ENCODE measurements around the gene TMED7. TPM values are rescaled to one million over a fixed set of nuclear protein-coding genes. Genes with fewer than 3 reads are reported as not detected.
A peak's percentile ranks its signal among the peaks of the same experiment; 100 is the strongest.

The TMED7 gene
- polyA plus RNA-seq, 3 donors = 18.2 to 70.1 (median 65.1) TPM

- Histone ChIP-seq H3K9me3 (replicated peaks in 1 of 2; ENCODE audit: control insufficient read depth in 1 of 2, insufficient read depth in 1 of 2, low read length in 2 of 2) (no peaks in the 10 kb centered on the region), H3K9ac (ENCODE audit: insufficient read depth, low read length, poor library complexity, severe bottlenecking) (peak overlapping the region; percentile 98), H2AFZ (ENCODE audit: insufficient read depth, low read depth, low read length, poor library complexity, severe bottlenecking) (peak overlapping the region; percentile 94), H3K79me2 (ENCODE audit: insufficient read depth, low read length) (peaks cover 59% of the 10 kb centered on the region), H3K4me1 (ENCODE audit: control insufficient read depth in 1 of 2, insufficient read depth in 2 of 2, low read length in 2 of 2) (peaks cover 31 to 39% of the 10 kb centered on the region in 2 donors), H4K20me1 (ENCODE audit: insufficient read depth, low read length) (peaks cover 42% of the 10 kb centered on the region), H3K27me3 (ENCODE audit: control insufficient read depth in 2 of 2, insufficient read depth in 2 of 2, low read length in 2 of 2) (no peaks in the 10 kb centered on the region), H3K36me3 (replicated peaks in 1 of 2; ENCODE audit: control insufficient read depth in 1 of 2, insufficient read depth in 2 of 2, low read length in 2 of 2) (peaks cover 16 to 30% of the 10 kb centered on the region in 2 donors), H3K4me3 (replicated peaks in 1 of 3; ENCODE audit: low read depth in 2 of 3, low read length in 3 of 3) (peak overlapping the region; percentile 65 to 91 (median 85)), H3K27ac (ENCODE audit: low read depth in 1 of 2, low read length in 2 of 2) (peak overlapping the region in 1 of 2 donors; percentile 97), H3K4me2 (replicated peaks; ENCODE audit: extremely low read depth, low read length, poor library complexity, severe bottlenecking) (peak overlapping the region; percentile 83)
- intact Hi-C loops (cut with micrococcal nuclease) = loop anchor here (2.0 to 10.0 kb wide), 4 partner anchors 14 to 462 kb away; partner anchors contain the start of genes AP3S1 (in 2 of the 2), ATG12 (in 2 of the 2) and COMMD10 (in 2 of the 2)
- no CpG with 5 or more reads among the region's 3 CpGs for WGBS (ENCODE audit: insufficient coverage)
- H3K27ac Mint-ChIP-seq = peak overlapping the region in 5 of 7 donors; percentile 79 to 99 (median 85)
- DNase-seq = no peak
- H3K27me3 Mint-ChIP-seq (ENCODE audit: low read depth in 3 of 3) = no peaks in the 10 kb centered on the region
- H3K36me3 Mint-ChIP-seq = peaks cover 14 to 22% of the 10 kb centered on the region in 2 donors
- TF ChIP-seq CTCF (IDR thresholded peaks at IDR 0.05) = no peak
- peaks cover 20% of the 10 kb centered on the region for H3K4me1 Mint-ChIP-seq
- no peaks in the 10 kb centered on the region for H3K9me3 Mint-ChIP-seq
- H3K4me3 Mint-ChIP-seq = no peak overlapping the region
Measured at GRCh38 chr5:115624994-115625393, 842 bp downstream of the TMED7 start.

GRCh38 chr5:115623658-115624057, 2.2 kb downstream of the TMED7 start:
- peak overlapping the region; percentile 83 for H3K4me2 ChIP-seq (replicated peaks; ENCODE audit: extremely low read depth, low read length, poor library complexity, severe bottlenecking)
- intact Hi-C loops (cut with micrococcal nuclease) = loop anchor here in 1 of 2 donors (2.0 to 10.0 kb wide), 2 partner anchors 13 to 461 kb away; partner anchors contain the start of gene COMMD10

More at GRCh38 chr5:115623658-115624057, 2.2 kb downstream of the TMED7 start:
- Mint-ChIP-seq H3K9me3 (no peaks in the 10 kb centered on the region), H3K27me3 (ENCODE audit: low read depth in 3 of 3) (no peaks in the 10 kb centered on the region), H3K36me3 (peaks cover 23 to 35% of the 10 kb centered on the region in 2 donors), H3K4me1 (peaks cover 20% of the 10 kb centered on the region), H3K4me3 (no peak overlapping the region), H3K27ac (no peak overlapping the region)
- H3K9ac ChIP-seq (ENCODE audit: insufficient read depth, low read length, poor library complexity, severe bottlenecking) = no peak overlapping the region
- no peak overlapping the region for H2AFZ ChIP-seq (ENCODE audit: insufficient read depth, low read depth, low read length, poor library complexity, severe bottlenecking)
- H3K4me1 ChIP-seq (ENCODE audit: control insufficient read depth in 1 of 2, insufficient read depth in 2 of 2, low read length in 2 of 2) = peaks cover 31 to 39% of the 10 kb centered on the region in 2 donors
- no peak for TF ChIP-seq CTCF (IDR thresholded peaks at IDR 0.05)
- peak overlapping the region in 1 of 3 experiments; percentile 91 for H3K4me3 ChIP-seq (replicated peaks in 1 of 3; ENCODE audit: low read depth in 2 of 3, low read length in 3 of 3)
- H3K79me2 ChIP-seq (ENCODE audit: insufficient read depth, low read length) = peaks cover 65% of the 10 kb centered on the region
- no CpG with 5 or more reads among the region's 5 CpGs for WGBS (ENCODE audit: insufficient coverage)
- peaks cover 43% of the 10 kb centered on the region for H4K20me1 ChIP-seq (ENCODE audit: insufficient read depth, low read length)
- H3K9me3 ChIP-seq (replicated peaks in 1 of 2; ENCODE audit: control insufficient read depth in 1 of 2, insufficient read depth in 1 of 2, low read length in 2 of 2) = no peaks in the 10 kb centered on the region
- DNase-seq = no peak
- H3K27ac ChIP-seq (ENCODE audit: low read depth in 1 of 2, low read length in 2 of 2) = peak overlapping the region in 1 of 2 donors; percentile 97
- peaks cover 29 to 43% of the 10 kb centered on the region in 2 donors for H3K36me3 ChIP-seq (replicated peaks in 1 of 2; ENCODE audit: control insufficient read depth in 1 of 2, insufficient read depth in 2 of 2, low read length in 2 of 2)
- no peaks in the 10 kb centered on the region for H3K27me3 ChIP-seq (ENCODE audit: control insufficient read depth in 2 of 2, insufficient read depth in 2 of 2, low read length in 2 of 2)

All from CD14-positive monocyte (primary cell).